GM11168 (cell line): ENCODE data around the gene TGFBR3L.
"Not testable (repeated sequence)": the region's sequence is repeated elsewhere in the genome, so short reads cannot be mapped to it uniquely, and the experiment has no call there.

Experiments
- in situ Hi-C: fragments of 300-500 bp; cut with MboI; formaldehyde crosslinking; loops from one replicate; pipeline ENCODE4 v1.12.0; 2022; ENCODE audit warnings: low sequenced_read_pairs; ENCODE audit not compliant: unreplicated experiment

The TGFBR3L gene

GRCh38 chr19:7915250-7916102 lies 846 bp downstream of the TGFBR3L start:
- in situ Hi-C loops = no loop called here

- in situ Hi-C loops = no loop called here
Measured at GRCh38 chr19:7916103-7916954, 1.7 kb downstream of the TGFBR3L start.

- in situ Hi-C loops = no loop called here
Measured at GRCh38 chr19:7916955-7917266, 2.3 kb downstream of the TGFBR3L start.

- in situ Hi-C loops = no loop called here
Measured at GRCh38 chr19:7917267-7918061, 2.8 kb downstream of the TGFBR3L start.

- in situ Hi-C loops = not testable (repeated sequence)
Measured at GRCh38 chr19:7918062-7918614, 3.5 kb downstream of the TGFBR3L start.

- in situ Hi-C loops = no loop called here
Measured at GRCh38 chr19:7918615-7919421, 4.2 kb downstream of the TGFBR3L start.

- in situ Hi-C loops = no loop called here
Measured at GRCh38 chr19:7919610-7920518, 5.2 kb downstream of the TGFBR3L start, which contains the start of gene SNAPC2. SNAPC2 (plus strand) TSS chr19:7920338; CDS start chr19:7920367, 29 bp downstream.

GRCh38 chr19:7920519-7921301 lies 6.1 kb downstream of the TGFBR3L start:
- in situ Hi-C loops = no loop called here

- in situ Hi-C loops = no loop called here
Measured at GRCh38 chr19:7921302-7921966, 6.8 kb downstream of the TGFBR3L start.

- in situ Hi-C loops = no loop called here
Measured at GRCh38 chr19:7921967-7922835, 7.6 kb downstream of the TGFBR3L start.

- in situ Hi-C loops = no loop called here
Measured at GRCh38 chr19:7922836-7923195, 8.2 kb downstream of the TGFBR3L start.

GRCh38 chr19:7923295-7924191 lies 8.9 kb downstream of the TGFBR3L start:
- in situ Hi-C loops = no loop called here

GRCh38 chr19:7924241-7924640 lies 9.6 kb downstream of the TGFBR3L start:
- in situ Hi-C loops = no loop called here

- in situ Hi-C loops = no loop called here
Measured at GRCh38 chr19:7924651-7925170, 10.1 kb downstream of the TGFBR3L start.
